ENCODE results near the gene EZH1. TPM values are rescaled to one million over a fixed set of nuclear protein-coding genes. Genes with fewer than 3 reads are reported as not detected.

EZH1 gene
- total and polyA plus RNA-seq, 10 of the 15 experiments (the other 5 are each of a cell fraction or from before 2014, with no cell fraction given) = 6.1 to 43.3 (median 16.8) TPM

GRCh38 chr17:42759982-42760651 is 15.3 kb upstream of the EZH1 start (continued):
- TF ChIP-seq, protein P1, sequence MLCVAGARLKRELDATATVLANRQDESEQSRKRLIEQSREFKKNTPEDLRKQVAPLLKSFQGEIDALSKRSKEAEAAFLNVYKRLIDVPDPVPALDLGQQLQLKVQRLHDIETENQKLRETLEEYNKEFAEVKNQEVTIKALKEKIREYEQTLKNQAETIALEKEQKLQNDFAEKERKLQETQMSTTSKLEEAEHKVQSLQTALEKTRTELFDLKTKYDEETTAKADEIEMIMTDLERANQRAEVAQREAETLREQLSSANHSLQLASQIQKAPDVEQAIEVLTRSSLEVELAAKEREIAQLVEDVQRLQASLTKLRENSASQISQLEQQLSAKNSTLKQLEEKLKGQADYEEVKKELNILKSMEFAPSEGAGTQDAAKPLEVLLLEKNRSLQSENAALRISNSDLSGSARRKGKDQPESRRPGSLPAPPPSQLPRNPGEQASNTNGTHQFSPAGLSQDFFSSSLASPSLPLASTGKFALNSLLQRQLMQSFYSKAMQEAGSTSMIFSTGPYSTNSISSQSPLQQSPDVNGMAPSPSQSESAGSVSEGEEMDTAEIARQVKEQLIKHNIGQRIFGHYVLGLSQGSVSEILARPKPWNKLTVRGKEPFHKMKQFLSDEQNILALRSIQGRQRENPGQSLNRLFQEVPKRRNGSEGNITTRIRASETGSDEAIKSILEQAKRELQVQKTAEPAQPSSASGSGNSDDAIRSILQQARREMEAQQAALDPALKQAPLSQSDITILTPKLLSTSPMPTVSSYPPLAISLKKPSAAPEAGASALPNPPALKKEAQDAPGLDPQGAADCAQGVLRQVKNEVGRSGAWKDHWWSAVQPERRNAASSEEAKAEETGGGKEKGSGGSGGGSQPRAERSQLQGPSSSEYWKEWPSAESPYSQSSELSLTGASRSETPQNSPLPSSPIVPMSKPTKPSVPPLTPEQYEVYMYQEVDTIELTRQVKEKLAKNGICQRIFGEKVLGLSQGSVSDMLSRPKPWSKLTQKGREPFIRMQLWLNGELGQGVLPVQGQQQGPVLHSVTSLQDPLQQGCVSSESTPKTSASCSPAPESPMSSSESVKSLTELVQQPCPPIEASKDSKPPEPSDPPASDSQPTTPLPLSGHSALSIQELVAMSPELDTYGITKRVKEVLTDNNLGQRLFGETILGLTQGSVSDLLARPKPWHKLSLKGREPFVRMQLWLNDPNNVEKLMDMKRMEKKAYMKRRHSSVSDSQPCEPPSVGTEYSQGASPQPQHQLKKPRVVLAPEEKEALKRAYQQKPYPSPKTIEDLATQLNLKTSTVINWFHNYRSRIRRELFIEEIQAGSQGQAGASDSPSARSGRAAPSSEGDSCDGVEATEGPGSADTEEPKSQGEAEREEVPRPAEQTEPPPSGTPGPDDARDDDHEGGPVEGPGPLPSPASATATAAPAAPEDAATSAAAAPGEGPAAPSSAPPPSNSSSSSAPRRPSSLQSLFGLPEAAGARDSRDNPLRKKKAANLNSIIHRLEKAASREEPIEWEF (IDR thresholded peaks at IDR 0.05; ENCODE audit: insufficient replicate concordance, low read depth, low read length) = no peak
- TF ChIP-seq, protein P2, sequence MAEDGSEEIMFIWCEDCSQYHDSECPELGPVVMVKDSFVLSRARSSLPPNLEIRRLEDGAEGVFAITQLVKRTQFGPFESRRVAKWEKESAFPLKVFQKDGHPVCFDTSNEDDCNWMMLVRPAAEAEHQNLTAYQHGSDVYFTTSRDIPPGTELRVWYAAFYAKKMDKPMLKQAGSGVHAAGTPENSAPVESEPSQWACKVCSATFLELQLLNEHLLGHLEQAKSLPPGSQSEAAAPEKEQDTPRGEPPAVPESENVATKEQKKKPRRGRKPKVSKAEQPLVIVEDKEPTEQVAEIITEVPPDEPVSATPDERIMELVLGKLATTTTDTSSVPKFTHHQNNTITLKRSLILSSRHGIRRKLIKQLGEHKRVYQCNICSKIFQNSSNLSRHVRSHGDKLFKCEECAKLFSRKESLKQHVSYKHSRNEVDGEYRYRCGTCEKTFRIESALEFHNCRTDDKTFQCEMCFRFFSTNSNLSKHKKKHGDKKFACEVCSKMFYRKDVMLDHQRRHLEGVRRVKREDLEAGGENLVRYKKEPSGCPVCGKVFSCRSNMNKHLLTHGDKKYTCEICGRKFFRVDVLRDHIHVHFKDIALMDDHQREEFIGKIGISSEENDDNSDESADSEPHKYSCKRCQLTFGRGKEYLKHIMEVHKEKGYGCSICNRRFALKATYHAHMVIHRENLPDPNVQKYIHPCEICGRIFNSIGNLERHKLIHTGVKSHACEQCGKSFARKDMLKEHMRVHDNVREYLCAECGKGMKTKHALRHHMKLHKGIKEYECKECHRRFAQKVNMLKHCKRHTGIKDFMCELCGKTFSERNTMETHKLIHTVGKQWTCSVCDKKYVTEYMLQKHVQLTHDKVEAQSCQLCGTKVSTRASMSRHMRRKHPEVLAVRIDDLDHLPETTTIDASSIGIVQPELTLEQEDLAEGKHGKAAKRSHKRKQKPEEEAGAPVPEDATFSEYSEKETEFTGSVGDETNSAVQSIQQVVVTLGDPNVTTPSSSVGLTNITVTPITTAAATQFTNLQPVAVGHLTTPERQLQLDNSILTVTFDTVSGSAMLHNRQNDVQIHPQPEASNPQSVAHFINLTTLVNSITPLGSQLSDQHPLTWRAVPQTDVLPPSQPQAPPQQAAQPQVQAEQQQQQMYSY (CRISPR knock-in tag; IDR thresholded peaks at IDR 0.05) = no peak
- TF ChIP-seq, protein P3, sequence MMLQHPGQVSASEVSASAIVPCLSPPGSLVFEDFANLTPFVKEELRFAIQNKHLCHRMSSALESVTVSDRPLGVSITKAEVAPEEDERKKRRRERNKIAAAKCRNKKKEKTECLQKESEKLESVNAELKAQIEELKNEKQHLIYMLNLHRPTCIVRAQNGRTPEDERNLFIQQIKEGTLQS (IDR thresholded peaks at IDR 0.05; ENCODE audit: borderline replicate concordance, extremely low read depth, low read depth, low read length) = no peak
- TF ChIP-seq, protein P4, sequence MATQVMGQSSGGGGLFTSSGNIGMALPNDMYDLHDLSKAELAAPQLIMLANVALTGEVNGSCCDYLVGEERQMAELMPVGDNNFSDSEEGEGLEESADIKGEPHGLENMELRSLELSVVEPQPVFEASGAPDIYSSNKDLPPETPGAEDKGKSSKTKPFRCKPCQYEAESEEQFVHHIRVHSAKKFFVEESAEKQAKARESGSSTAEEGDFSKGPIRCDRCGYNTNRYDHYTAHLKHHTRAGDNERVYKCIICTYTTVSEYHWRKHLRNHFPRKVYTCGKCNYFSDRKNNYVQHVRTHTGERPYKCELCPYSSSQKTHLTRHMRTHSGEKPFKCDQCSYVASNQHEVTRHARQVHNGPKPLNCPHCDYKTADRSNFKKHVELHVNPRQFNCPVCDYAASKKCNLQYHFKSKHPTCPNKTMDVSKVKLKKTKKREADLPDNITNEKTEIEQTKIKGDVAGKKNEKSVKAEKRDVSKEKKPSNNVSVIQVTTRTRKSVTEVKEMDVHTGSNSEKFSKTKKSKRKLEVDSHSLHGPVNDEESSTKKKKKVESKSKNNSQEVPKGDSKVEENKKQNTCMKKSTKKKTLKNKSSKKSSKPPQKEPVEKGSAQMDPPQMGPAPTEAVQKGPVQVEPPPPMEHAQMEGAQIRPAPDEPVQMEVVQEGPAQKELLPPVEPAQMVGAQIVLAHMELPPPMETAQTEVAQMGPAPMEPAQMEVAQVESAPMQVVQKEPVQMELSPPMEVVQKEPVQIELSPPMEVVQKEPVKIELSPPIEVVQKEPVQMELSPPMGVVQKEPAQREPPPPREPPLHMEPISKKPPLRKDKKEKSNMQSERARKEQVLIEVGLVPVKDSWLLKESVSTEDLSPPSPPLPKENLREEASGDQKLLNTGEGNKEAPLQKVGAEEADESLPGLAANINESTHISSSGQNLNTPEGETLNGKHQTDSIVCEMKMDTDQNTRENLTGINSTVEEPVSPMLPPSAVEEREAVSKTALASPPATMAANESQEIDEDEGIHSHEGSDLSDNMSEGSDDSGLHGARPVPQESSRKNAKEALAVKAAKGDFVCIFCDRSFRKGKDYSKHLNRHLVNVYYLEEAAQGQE (IDR thresholded peaks at IDR 0.05; ENCODE audit: low read depth, low read length) = no peak
- TF ChIP-seq JUNB (IDR thresholded peaks at IDR 0.05) (no peak), SUZ12 (IDR thresholded peaks at IDR 0.05; ENCODE audit: unreplicated experiment) (no peak), ZNF217 (IDR thresholded peaks at IDR 0.05) (peak; percentile 74; the same call in 1 of the 2 replicates), CBX5 (IDR thresholded peaks at IDR 0.05; ENCODE audit: low read depth) (no peak), RUNX3 (IDR thresholded peaks at IDR 0.05; ENCODE audit: low read length) (no peak), EGR1 (IDR thresholded peaks at IDR 0.05; ENCODE audit: borderline replicate concordance in 1 of 2, low read depth in 2 of 2, low read length in 2 of 2) (no peak), SMARCA5 (IDR thresholded peaks at IDR 0.05) (peak; percentile 76), EZH2 (IDR thresholded peaks at IDR 0.05; ENCODE audit: borderline replicate concordance, control insufficient read depth, low read depth, low read length) (no peak), FOXM1 (IDR thresholded peaks at IDR 0.05; ENCODE audit: low read depth, low read length) (no peak), ELK1 (IDR thresholded peaks at IDR 0.05; ENCODE audit: low read depth, low read length) (no peak), GATAD2B (conservative IDR thresholded peaks at IDR 0.05; ENCODE audit: low read depth) (0 out of 2 replicates have a peak, but pooled peaks have one; percentile 18)

Data from GM12878 (cell line).